ENCODE data around the gene B3GNT5. TPM values are rescaled to one million over a fixed set of nuclear protein-coding genes. Genes with fewer than 3 reads are reported as not detected.

B3GNT5 gene
- polyA plus RNA-seq (2013, experiment 1 of 2): 6.0 TPM
- 7.7 TPM for polyA plus RNA-seq (2013, experiment 2 of 2)

- Histone ChIP-seq H3K27ac (ENCODE audit: low read depth, low read length, severe bottlenecking) (peak within 1 kb of the TSS; percentile 36), H3K4me3 (ENCODE audit: extremely low read depth, insufficient read depth, low read length, poor library complexity, severe bottlenecking) (peak within 1 kb of the TSS; percentile 58), H3K36me3 (ENCODE audit: control insufficient read depth, insufficient read depth, low read length) (no peaks in the 10 kb centered on the region), H3K9me3 (ENCODE audit: control insufficient read depth, low read length) (no peaks in the 10 kb centered on the region), H3K4me1 (ENCODE audit: control insufficient read depth, insufficient read depth, low read length, poor library complexity, severe bottlenecking) (peaks cover 9% of the 10 kb centered on the region)
- WGBS, 2 experiments (ENCODE audit: insufficient coverage in 2 of 2): 2 to 5% methylated on average over 19 to 33 of the region's 43 CpGs
These were observed at the start of gene B3GNT5 for GRCh38 chr3:183252973-183253527. TSS of gene B3GNT5 (plus strand) at chr3:183253253. CDS start at chr3:183269799, 16,546 bp downstream.

GRCh38 chr3:183203670-183204069, 49.4 kb upstream of the B3GNT5 start:
- no peaks in the 10 kb centered on the region for H3K36me3 ChIP-seq (ENCODE audit: control insufficient read depth, insufficient read depth, low read length)
- H3K4me1 ChIP-seq (ENCODE audit: control insufficient read depth, insufficient read depth, low read length, poor library complexity, severe bottlenecking): no peaks in the 10 kb centered on the region
- peaks cover 6% of the 10 kb centered on the region for H3K9me3 ChIP-seq (ENCODE audit: control insufficient read depth, low read length)
- no peak overlapping the region for H3K4me3 ChIP-seq (ENCODE audit: extremely low read depth, insufficient read depth, low read length, poor library complexity, severe bottlenecking)
- no peak overlapping the region for H3K27ac ChIP-seq (ENCODE audit: low read depth, low read length, severe bottlenecking)

- Histone ChIP-seq H3K9me3 (ENCODE audit: control insufficient read depth, low read length) (no peaks in the 10 kb centered on the region), H3K27ac (ENCODE audit: low read depth, low read length, severe bottlenecking) (no peak overlapping the region), H3K36me3 (ENCODE audit: control insufficient read depth, insufficient read depth, low read length) (no peaks in the 10 kb centered on the region), H3K4me3 (ENCODE audit: extremely low read depth, insufficient read depth, low read length, poor library complexity, severe bottlenecking) (no peak overlapping the region), H3K4me1 (ENCODE audit: control insufficient read depth, insufficient read depth, low read length, poor library complexity, severe bottlenecking) (no peaks in the 10 kb centered on the region)
- 92% methylated on average over 2 of the region's 2 CpGs; no CpG with 5 or more reads in 1 of the 2 experiments for WGBS, 2 experiments (ENCODE audit: insufficient coverage in 2 of 2)
These were observed 44.8 kb upstream of the B3GNT5 start for GRCh38 chr3:183208260-183208659.

DNA sequence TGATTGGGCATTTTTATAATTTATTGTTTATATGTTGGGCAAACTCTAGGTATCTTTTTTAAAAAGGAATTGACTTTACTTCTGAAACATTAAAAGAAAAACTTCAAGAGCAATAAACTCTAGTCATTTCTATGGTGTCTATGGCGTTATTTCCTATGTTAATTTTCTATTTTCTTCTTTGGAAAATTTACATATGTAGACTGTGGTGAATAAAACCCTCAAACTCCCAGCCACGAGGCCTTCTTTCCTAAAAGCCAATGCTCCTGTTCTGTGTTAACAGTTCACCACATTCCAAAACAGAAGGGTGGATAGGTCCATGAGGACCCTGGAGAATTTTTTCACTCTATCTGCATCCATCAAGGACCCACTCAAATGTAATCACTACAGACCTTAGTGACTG, 44.3 kb upstream of the B3GNT5 start:
- Histone ChIP-seq H3K4me3 (ENCODE audit: extremely low read depth, insufficient read depth, low read length, poor library complexity, severe bottlenecking) (no peak overlapping the region), H3K4me1 (ENCODE audit: control insufficient read depth, insufficient read depth, low read length, poor library complexity, severe bottlenecking) (no peaks in the 10 kb centered on the region), H3K9me3 (ENCODE audit: control insufficient read depth, low read length) (no peaks in the 10 kb centered on the region), H3K27ac (ENCODE audit: low read depth, low read length, severe bottlenecking) (no peak overlapping the region), H3K36me3 (ENCODE audit: control insufficient read depth, insufficient read depth, low read length) (no peaks in the 10 kb centered on the region)
- 100% methylated on average over 1 of the region's 2 CpGs; no CpG with 5 or more reads in 1 of the 2 experiments for WGBS, 2 experiments (ENCODE audit: insufficient coverage in 2 of 2)

- no peaks in the 10 kb centered on the region for H3K4me1 ChIP-seq (ENCODE audit: control insufficient read depth, insufficient read depth, low read length, poor library complexity, severe bottlenecking)
- 100% methylated on average over 2 to 3 of the region's 5 CpGs for WGBS, 2 experiments (ENCODE audit: insufficient coverage in 2 of 2)
- H3K4me3 ChIP-seq (ENCODE audit: extremely low read depth, insufficient read depth, low read length, poor library complexity, severe bottlenecking): no peak overlapping the region
- no peak overlapping the region for H3K27ac ChIP-seq (ENCODE audit: low read depth, low read length, severe bottlenecking)
- H3K9me3 ChIP-seq (ENCODE audit: control insufficient read depth, low read length): no peaks in the 10 kb centered on the region
- H3K36me3 ChIP-seq (ENCODE audit: control insufficient read depth, insufficient read depth, low read length): no peaks in the 10 kb centered on the region
These were observed 42.7 kb upstream of the B3GNT5 start for GRCh38 chr3:183210341-183210740.

- no peak overlapping the region for H3K4me3 ChIP-seq (ENCODE audit: extremely low read depth, insufficient read depth, low read length, poor library complexity, severe bottlenecking)
- no peaks in the 10 kb centered on the region for H3K4me1 ChIP-seq (ENCODE audit: control insufficient read depth, insufficient read depth, low read length, poor library complexity, severe bottlenecking)
- no peak overlapping the region for H3K27ac ChIP-seq (ENCODE audit: low read depth, low read length, severe bottlenecking)
- H3K36me3 ChIP-seq (ENCODE audit: control insufficient read depth, insufficient read depth, low read length): no peaks in the 10 kb centered on the region
- 78 to 84% methylated on average over 9 of the region's 9 CpGs for WGBS, 2 experiments (ENCODE audit: insufficient coverage in 2 of 2)
- no peaks in the 10 kb centered on the region for H3K9me3 ChIP-seq (ENCODE audit: control insufficient read depth, low read length)
These were observed 42.2 kb upstream of the B3GNT5 start for GRCh38 chr3:183210862-183211341.

GRCh38 chr3:183211352-183211751, 41.7 kb upstream of the B3GNT5 start:
- no peak overlapping the region for H3K4me3 ChIP-seq (ENCODE audit: extremely low read depth, insufficient read depth, low read length, poor library complexity, severe bottlenecking)
- no peaks in the 10 kb centered on the region for H3K4me1 ChIP-seq (ENCODE audit: control insufficient read depth, insufficient read depth, low read length, poor library complexity, severe bottlenecking)
- no peaks in the 10 kb centered on the region for H3K36me3 ChIP-seq (ENCODE audit: control insufficient read depth, insufficient read depth, low read length)
- no peaks in the 10 kb centered on the region for H3K9me3 ChIP-seq (ENCODE audit: control insufficient read depth, low read length)
- 91 to 94% methylated on average over 10 of the region's 13 CpGs for WGBS, 2 experiments (ENCODE audit: insufficient coverage in 2 of 2)
- no peak overlapping the region for H3K27ac ChIP-seq (ENCODE audit: low read depth, low read length, severe bottlenecking)

GRCh38 chr3:183212096-183212495, 41.0 kb upstream of the B3GNT5 start:
- Histone ChIP-seq H3K27ac (ENCODE audit: low read depth, low read length, severe bottlenecking) (no peak overlapping the region), H3K9me3 (ENCODE audit: control insufficient read depth, low read length) (no peaks in the 10 kb centered on the region), H3K4me1 (ENCODE audit: control insufficient read depth, insufficient read depth, low read length, poor library complexity, severe bottlenecking) (no peaks in the 10 kb centered on the region), H3K36me3 (ENCODE audit: control insufficient read depth, insufficient read depth, low read length) (no peaks in the 10 kb centered on the region), H3K4me3 (ENCODE audit: extremely low read depth, insufficient read depth, low read length, poor library complexity, severe bottlenecking) (no peak overlapping the region)
- 88 to 98% methylated on average over 5 to 10 of the region's 12 CpGs for WGBS, 2 experiments (ENCODE audit: insufficient coverage in 2 of 2)

- Histone ChIP-seq H3K9me3 (ENCODE audit: control insufficient read depth, low read length) (no peaks in the 10 kb centered on the region), H3K4me3 (ENCODE audit: extremely low read depth, insufficient read depth, low read length, poor library complexity, severe bottlenecking) (no peak overlapping the region), H3K4me1 (ENCODE audit: control insufficient read depth, insufficient read depth, low read length, poor library complexity, severe bottlenecking) (no peaks in the 10 kb centered on the region), H3K36me3 (ENCODE audit: control insufficient read depth, insufficient read depth, low read length) (no peaks in the 10 kb centered on the region), H3K27ac (ENCODE audit: low read depth, low read length, severe bottlenecking) (no peak overlapping the region)
- 93 to 100% methylated on average over 2 to 3 of the region's 7 CpGs for WGBS, 2 experiments (ENCODE audit: insufficient coverage in 2 of 2)
These were observed 40.5 kb upstream of the B3GNT5 start for GRCh38 chr3:183212565-183212964.

GRCh38 chr3:183213415-183214276, 39.4 kb upstream of the B3GNT5 start:
- 95% methylated on average over 2 to 3 of the region's 3 CpGs for WGBS, 2 experiments (ENCODE audit: insufficient coverage in 2 of 2)
- no peak overlapping the region for H3K27ac ChIP-seq (ENCODE audit: low read depth, low read length, severe bottlenecking)
- H3K4me3 ChIP-seq (ENCODE audit: extremely low read depth, insufficient read depth, low read length, poor library complexity, severe bottlenecking): no peak overlapping the region
- H3K4me1 ChIP-seq (ENCODE audit: control insufficient read depth, insufficient read depth, low read length, poor library complexity, severe bottlenecking): no peaks in the 10 kb centered on the region
- no peaks in the 10 kb centered on the region for H3K36me3 ChIP-seq (ENCODE audit: control insufficient read depth, insufficient read depth, low read length)
- H3K9me3 ChIP-seq (ENCODE audit: control insufficient read depth, low read length): no peaks in the 10 kb centered on the region

DNA sequence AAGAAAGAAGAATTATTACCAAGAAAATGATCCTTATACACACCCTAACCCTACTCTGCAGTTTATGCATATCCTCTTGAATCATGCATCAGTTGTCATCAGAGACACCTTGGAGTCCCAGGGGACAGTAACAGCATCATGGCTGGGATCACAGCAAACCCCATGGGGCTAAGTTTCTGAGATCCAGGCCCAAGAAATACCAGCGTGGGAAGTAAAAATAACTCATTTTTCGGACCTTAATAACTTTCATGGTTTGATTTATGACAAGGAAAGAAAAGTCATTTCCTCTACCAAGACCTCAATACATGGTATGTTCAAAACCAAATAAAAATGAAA, 38.8 kb upstream of the B3GNT5 start:
- H3K36me3 ChIP-seq (ENCODE audit: control insufficient read depth, insufficient read depth, low read length): no peaks in the 10 kb centered on the region
- no peaks in the 10 kb centered on the region for H3K9me3 ChIP-seq (ENCODE audit: control insufficient read depth, low read length)
- H3K27ac ChIP-seq (ENCODE audit: low read depth, low read length, severe bottlenecking): no peak overlapping the region
- no peak overlapping the region for H3K4me3 ChIP-seq (ENCODE audit: extremely low read depth, insufficient read depth, low read length, poor library complexity, severe bottlenecking)
- no CpG with 5 or more reads among the region's 2 CpGs for WGBS, 2 experiments (ENCODE audit: insufficient coverage in 2 of 2)
- no peaks in the 10 kb centered on the region for H3K4me1 ChIP-seq (ENCODE audit: control insufficient read depth, insufficient read depth, low read length, poor library complexity, severe bottlenecking)

All from mesodermal cell (in vitro differentiated cells).